Daoy (cell line): Measurements from ENCODE around the gene EVA1A. TPM values are rescaled to one million over a fixed set of nuclear protein-coding genes. Genes with fewer than 3 reads are reported as not detected.
A peak's percentile ranks its signal among the peaks of the same experiment; 100 is the strongest.
"Not testable (repeated sequence)": the region's sequence is repeated elsewhere in the genome, so short reads cannot be mapped to it uniquely, and the experiment has no call there.

Experiments used
- DNase-seq: peaks from one replicate; pipeline ENCODE4 v3.0.0-alpha.2; 2015; ENCODE audit warnings: low read depth
- total RNA-seq: library from RNA; depleted of rRNA; stranded (reverse); fragments of >200 nt; shearing (Covaris generic); gene quantifications from 2 replicates; pipeline ENCODE4 v1.2.3, GENCODE V29; 2014

The EVA1A gene
- total RNA-seq, 1 experiment from 2014 or later = 98.7 TPM

- no peak for DNase-seq
Observed at GRCh38 chr2:75484840-75485239, 75.9 kb downstream of the EVA1A start.

DNA sequence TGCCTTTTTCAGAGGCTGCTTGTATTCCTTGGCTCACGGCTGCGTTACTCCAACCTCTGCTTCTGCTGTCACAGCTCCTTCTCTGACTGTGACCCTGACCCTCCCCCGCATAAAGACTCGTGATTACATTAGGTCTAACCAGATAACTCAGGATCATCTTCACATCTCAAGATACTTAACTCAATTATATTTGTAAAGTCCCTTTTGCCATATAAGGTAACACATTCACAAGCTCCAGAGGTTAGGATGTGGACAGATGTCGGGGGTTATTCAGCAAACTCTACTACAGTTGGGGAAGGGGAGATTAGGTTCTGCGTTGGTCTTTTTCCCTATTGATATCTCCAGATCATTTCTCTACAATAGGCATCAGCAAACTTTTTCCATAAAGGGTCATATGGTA is 76.9 kb downstream of the EVA1A start:
- DNase-seq = no peak

DNA sequence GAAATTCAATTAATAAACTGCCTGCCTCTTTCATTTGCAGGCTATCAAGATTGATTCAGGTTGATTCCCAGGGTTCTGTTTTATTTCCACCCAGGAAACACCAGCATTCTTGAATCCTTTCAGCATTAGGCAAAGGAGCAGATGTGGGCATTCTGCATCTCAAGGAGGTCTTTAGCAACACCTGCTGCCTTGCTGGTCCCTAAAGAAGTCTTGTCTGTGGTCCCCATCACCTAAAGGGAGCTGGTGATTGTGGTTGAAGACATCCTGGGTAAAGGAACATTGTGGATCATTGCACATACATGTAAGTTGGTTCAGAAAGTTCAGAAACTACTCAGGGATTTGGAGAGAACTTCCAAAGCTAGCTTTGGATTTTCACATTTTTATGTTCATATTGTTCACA is 78.3 kb downstream of the EVA1A start:
- DNase-seq = no peak

- peak; percentile 11 for DNase-seq
Observed at GRCh38 chr2:75480971-75481836, 79.5 kb downstream of the EVA1A start.

DNA sequence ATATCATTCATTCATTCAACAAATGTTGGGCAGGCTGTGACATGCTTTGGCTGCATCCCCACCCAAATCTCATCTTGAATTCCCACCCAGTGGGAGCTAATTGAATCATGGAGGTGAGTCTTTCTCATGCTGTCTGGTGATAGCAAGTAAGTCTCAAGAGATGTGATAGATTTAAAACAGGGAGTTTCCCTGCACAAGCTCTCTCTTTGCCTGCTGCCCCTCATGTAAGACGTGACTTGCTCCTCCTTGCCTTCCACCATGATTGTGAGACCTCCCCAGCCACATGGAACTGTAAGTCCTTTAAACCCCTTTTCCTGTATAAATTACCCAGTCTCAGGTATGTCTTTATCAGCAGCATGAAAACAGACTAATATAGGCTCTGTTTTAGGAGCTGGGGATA is 83.0 kb downstream of the EVA1A start:
- DNase-seq = not testable (repeated sequence)

- DNase-seq = peak; percentile 58
Observed at GRCh38 chr2:75476761-75477160, 84.0 kb downstream of the EVA1A start.

- DNase-seq = no peak
Observed at GRCh38 chr2:75475976-75476375, 84.8 kb downstream of the EVA1A start.

DNA sequence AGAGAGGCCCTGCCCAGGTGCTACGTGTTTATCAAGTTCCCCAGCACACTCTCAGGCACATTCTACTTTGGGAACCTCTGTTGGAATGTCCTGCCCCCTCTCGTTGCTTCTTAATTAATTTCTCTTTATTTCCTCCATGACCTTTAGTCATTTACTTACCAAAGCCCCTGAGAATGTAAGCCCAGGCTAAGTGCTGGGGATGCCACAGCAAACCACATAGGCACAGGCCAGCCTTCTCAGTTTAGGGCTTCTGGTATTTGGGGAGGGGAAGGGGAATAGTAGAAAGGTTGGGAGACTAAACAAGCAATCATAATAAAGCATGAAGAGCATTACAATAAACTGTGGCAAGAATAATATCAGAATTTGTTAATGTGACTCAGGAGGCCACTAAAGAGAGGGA is 85.7 kb downstream of the EVA1A start:
- no peak for DNase-seq

- no peak for DNase-seq
Observed at GRCh38 chr2:75474115-75474514, 86.6 kb downstream of the EVA1A start.

GRCh38 chr2:75466708-75467311 is 93.9 kb downstream of the EVA1A start:
- DNase-seq = peak; percentile 51

GRCh38 chr2:75465317-75465984 is 95.3 kb downstream of the EVA1A start:
- peak; percentile 41 for DNase-seq

GRCh38 chr2:75464348-75464946 is 96.3 kb downstream of the EVA1A start:
- peak; percentile 22 for DNase-seq

DNA sequence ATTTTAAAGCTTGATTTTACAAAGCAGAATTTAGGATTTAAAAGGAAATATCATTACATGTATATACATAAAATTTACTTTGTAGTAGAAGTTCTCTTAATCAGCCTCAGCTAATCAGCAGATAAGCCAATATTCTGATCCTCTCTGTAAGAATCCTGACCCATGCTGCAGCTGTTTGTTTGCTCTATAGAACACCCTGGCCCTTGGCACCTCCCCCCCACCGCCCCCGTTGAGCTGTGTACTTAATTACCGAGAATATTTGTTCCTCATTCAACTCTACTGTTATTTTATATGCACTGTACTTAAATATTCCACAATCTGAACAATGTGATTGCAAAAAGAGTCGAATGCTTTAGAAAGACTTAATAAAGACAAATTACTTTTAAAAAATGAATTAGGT is 98.0 kb downstream of the EVA1A start:
- DNase-seq = no peak

- DNase-seq = no peak
Observed at GRCh38 chr2:75462206-75462605, 98.5 kb downstream of the EVA1A start.

DNA sequence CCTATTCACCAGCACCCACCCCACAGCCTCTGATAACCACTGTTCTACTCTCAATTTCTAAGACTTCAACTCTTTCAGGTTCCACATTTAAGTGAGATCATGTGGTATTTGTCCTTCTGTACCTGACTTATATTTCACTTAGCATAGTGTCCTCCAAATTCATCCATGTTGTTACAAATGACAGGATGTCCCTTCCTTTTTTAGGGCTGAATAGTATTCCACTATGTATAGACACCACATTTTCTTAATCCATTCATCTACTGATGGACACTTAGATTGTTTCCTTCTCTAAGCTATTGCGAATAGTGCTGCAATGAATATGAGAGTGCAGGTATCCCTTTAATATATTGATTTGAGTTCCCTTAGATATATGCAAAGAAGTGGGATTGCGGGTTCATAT is 100.1 kb downstream of the EVA1A start:
- no peak for DNase-seq

DNA sequence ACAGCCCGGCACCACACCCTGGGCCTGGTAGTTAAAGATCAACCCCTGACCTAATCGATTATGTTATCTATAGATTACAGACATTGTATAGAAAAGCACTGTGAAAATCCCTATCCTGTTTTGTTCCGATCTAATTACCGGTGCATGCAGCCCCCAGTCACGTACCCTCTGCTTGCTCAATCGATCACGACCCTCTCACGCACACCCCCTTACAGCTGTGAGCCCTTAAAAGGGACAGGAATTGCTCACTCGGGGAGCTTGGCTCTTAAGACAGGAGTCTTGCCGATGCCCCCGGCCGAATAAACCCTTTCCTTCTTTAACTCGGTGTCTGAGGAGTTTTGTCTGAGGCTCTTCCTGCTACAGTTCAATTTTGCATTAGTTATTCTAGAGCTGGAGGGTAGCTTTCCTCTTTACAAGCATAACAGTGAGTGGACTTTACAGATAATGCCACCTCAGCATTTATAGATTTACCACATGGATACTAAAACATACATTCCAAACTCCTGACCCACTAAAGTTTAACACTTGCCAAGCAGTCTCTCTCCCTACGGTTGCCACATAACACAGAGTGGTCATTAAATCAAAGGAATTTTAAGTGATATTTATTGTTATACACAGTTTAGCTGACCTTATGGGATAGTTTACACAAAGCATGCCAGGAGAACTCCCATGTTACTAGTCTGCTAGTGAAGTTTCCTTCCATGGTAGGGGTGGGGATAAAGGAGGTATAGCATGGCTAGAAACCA is 101.0 kb downstream of the EVA1A start:
- DNase-seq = peak; percentile 43

DNA sequence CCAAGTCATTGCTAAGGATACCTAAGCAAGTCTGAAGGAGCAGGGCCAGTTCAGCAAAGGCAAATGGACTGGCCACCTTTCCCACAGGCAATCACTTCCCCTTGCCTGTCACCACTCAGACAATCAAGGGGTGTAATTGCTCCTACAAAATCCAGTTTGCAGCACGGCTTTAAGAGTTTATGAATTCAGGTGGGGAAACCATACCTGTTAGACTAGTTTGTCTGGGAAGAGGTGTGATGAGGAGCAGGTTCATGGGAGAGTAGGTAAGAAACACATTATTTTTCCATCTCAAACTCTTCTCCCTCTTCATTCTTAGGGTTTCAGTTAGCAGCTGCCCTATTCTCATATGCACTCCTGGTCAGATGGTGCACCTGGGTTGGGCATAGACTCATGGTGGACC is 102.5 kb downstream of the EVA1A start:
- DNase-seq = no peak

DNA sequence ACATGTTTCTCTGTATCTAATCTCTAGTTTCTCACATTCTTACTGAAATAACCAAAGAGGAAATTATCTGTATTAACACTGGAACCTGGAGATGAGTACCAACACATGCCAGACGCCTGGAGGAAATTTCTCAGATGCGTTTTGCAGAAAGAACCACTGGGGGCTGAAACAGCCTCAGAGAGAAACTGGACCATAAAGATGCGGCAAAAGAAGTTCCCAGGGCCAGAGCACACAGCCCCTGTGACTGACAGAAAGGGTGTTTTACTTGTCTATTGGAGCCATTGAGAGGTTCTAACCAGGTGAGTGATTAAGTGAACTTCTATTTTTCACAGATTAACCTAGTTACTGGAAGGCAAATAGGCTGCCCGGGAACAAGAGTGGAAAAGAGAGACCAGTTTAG is 103.9 kb downstream of the EVA1A start:
- no peak for DNase-seq

DNA sequence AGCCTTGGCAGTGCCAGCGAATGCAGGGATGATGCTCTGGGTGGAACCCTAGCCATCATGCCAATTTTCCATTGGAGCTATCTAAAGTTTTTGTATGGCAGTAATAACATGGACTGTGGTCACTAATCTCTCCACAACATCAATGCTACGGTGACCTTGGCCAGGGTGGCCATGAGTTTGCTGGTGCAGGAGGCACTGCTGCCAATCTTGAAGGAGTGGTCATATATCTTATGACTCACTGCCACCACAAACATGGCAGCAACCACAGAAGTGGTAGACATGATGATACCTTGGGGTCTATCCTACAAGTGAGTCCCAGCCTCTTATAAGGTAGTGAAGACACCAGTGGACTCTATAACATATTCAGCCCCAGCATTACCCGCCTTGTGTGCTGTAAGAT is 104.6 kb downstream of the EVA1A start:
- DNase-seq = peak; percentile 16

- DNase-seq = no peak
Observed at GRCh38 chr2:75454241-75454620, 106.5 kb downstream of the EVA1A start.

DNA sequence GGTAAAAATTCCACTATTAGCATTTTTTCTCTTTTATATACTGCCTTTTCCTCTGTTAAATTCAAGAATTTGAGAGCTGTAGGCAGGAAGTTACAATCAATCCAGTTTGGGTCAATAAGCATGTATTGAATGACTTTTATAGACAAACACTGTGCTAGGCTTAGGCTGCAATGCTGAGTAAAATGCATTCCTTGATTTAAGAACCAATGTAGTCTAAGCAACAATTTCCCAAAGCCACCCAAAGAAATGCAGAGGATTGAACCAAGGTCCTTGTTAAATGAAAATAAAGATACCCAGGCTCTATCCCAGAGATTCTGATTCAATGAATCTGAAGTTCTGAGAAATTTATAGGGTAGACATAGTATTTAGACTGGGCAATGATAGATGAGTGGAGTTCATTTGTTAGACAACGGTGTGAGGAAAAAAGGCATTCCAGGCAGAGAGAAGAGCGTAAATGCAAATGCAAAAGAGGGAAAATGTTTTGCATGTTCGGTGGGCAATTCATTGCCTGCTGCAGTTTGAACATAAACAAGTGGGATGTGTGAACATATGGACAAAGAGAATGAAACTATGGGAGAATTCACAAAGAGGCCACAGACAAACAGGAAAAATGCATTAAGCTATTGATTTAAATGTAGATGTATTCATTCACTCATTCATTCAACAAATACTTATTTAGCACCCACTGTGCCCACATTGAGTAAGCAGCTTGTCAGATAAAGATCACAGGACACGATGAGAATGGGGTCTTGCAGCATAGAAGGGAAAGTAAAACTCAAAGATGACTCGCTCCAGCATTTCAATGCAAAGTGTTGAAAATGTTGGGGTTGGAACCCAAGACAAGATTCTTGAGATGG is 107.1 kb downstream of the EVA1A start:
- no peak for DNase-seq
